SH-SY5Y (cell line): Measurements from ENCODE around the gene CYB5R3.

Experiments
- GATA2 ChIP-seq: IDR thresholded peaks from 2 replicates; pipeline ENCODE4 v1.6.1; 2011; ENCODE audit warnings: mild to moderate bottlenecking, low read depth, low read length
- GATA3 ChIP-seq: IDR thresholded peaks from 2 replicates; pipeline ENCODE4 v1.6.1; 2011; ENCODE audit warnings: low read depth, mild to moderate bottlenecking, low read length, moderate library complexity

DNA sequence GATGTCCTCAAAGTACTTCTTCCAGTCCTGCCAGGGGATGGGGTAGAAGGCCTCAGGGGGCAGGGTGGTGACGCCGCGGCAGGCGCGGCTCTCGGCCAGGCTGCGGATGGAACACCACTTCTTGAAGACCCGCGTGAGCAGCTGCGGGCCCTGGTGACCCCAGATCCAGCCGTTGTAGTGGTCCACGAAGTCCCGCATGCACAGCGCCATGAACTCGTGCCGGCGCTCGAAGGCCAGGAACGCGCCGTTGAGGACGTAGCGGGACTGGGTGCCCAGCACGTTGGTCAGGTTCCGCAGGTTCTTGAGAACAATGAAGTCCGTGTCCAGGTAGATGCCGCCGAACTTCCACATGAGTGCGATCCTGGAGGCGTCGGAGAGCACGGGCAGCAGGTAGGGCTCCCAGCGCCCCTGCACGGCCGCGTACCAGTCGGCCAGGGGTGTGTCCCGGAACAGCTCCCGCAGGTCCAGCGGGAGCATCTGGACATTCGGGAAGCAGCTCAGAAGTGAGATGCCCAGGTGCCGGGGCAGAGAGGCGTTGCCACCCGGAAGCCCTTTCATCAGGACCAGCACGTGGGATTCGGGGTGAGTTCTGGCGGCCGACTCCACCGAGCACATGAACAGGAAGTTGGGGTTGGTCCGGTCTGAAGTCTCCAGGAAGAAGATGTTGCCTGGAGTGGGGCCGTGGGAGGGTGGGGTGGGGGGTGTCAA, 44.0 kb upstream of the CYB5R3 start:
- TF ChIP-seq GATA2 (no peak), GATA3 (no peak)
